ENCODE data around the gene GPC6. TPM values are rescaled to one million over a fixed set of nuclear protein-coding genes. Genes with fewer than 3 reads are reported as not detected.
A peak's percentile ranks its signal among the peaks of the same experiment; 100 is the strongest.

Gene GPC6
- total RNA-seq, 1 donor from 2014 or later: 63.0 TPM

- no peak overlapping the region for H3K27ac Mint-ChIP-seq (ENCODE audit: unreplicated experiment)
- H3K4me1 Mint-ChIP-seq (ENCODE audit: low read depth, unreplicated experiment): peaks cover 44% of the 10 kb centered on the region
- no peak overlapping the region for H3K4me3 ChIP-seq (ENCODE audit: insufficient read depth, low read depth, low read length)
- DNase-seq (ENCODE audit: low read depth) (no peak), FAIRE-seq (no peak)
- H2AFZ ChIP-seq (ENCODE audit: low read depth, low read length): no peak overlapping the region
- no peak for TF ChIP-seq EZH2 (IDR thresholded peaks at IDR 0.05; ENCODE audit: insufficient read depth, low read length)
- no peak for TF ChIP-seq CTCF (IDR thresholded peaks at IDR 0.05; ENCODE audit: insufficient read depth, low read depth, low read length)
- no peaks in the 10 kb centered on the region for H3K27me3 ChIP-seq (ENCODE audit: insufficient read depth, low read length)
- H3K4me3 Mint-ChIP-seq (ENCODE audit: unreplicated experiment): no peak overlapping the region
- H3K36me3 Mint-ChIP-seq (ENCODE audit: low read depth, unreplicated experiment): no peaks in the 10 kb centered on the region
- no peaks in the 10 kb centered on the region for H3K27me3 Mint-ChIP-seq (ENCODE audit: low read depth, unreplicated experiment)
- no peaks in the 10 kb centered on the region for H3K9me3 ChIP-seq (ENCODE audit: insufficient read depth, low read depth, low read length)
- no peaks in the 10 kb centered on the region for H3K4me1 ChIP-seq (ENCODE audit: insufficient read depth, low read length)
- no peaks in the 10 kb centered on the region for H3K36me3 ChIP-seq (ENCODE audit: insufficient read depth, low read length)
- no peak overlapping the region for H3K4me2 ChIP-seq (ENCODE audit: low read length)
- no peak overlapping the region for H3K27ac ChIP-seq (ENCODE audit: low read depth, low read length)
- no peaks in the 10 kb centered on the region for H3K9me3 Mint-ChIP-seq (ENCODE audit: unreplicated experiment)
- no peaks in the 10 kb centered on the region for H3K79me2 ChIP-seq (ENCODE audit: insufficient read depth, low read length)
- H3K9ac ChIP-seq (ENCODE audit: low read length): no peak overlapping the region
- no peaks in the 10 kb centered on the region for H4K20me1 ChIP-seq (ENCODE audit: insufficient read depth, low read length)
These were observed 832.3 kb downstream of the GPC6 start for GRCh38 chr13:94058821-94059360.

- Histone ChIP-seq H3K4me2 (ENCODE audit: low read length) (peak overlapping the region; percentile 3), H3K9me3 (ENCODE audit: insufficient read depth, low read depth, low read length) (no peaks in the 10 kb centered on the region), H3K27me3 (ENCODE audit: insufficient read depth, low read length) (no peaks in the 10 kb centered on the region), H3K4me1 (ENCODE audit: insufficient read depth, low read length) (peaks cover 9% of the 10 kb centered on the region), H2AFZ (ENCODE audit: low read depth, low read length) (no peak overlapping the region), H3K9ac (ENCODE audit: low read length) (no peak overlapping the region), H3K79me2 (ENCODE audit: insufficient read depth, low read length) (no peaks in the 10 kb centered on the region), H3K4me3 (ENCODE audit: insufficient read depth, low read depth, low read length) (no peak overlapping the region), H4K20me1 (ENCODE audit: insufficient read depth, low read length) (no peaks in the 10 kb centered on the region), H3K36me3 (ENCODE audit: insufficient read depth, low read length) (no peaks in the 10 kb centered on the region), H3K27ac (ENCODE audit: low read depth, low read length) (no peak overlapping the region)
- peak overlapping the region; percentile 60 for H3K27ac Mint-ChIP-seq (ENCODE audit: unreplicated experiment)
- TF ChIP-seq CTCF (IDR thresholded peaks at IDR 0.05; ENCODE audit: insufficient read depth, low read depth, low read length) (no peak), EZH2 (IDR thresholded peaks at IDR 0.05; ENCODE audit: insufficient read depth, low read length) (no peak)
- DNase-seq (ENCODE audit: low read depth) (peak; percentile 70), FAIRE-seq (peak; percentile 80)
- no peaks in the 10 kb centered on the region for H3K27me3 Mint-ChIP-seq (ENCODE audit: low read depth, unreplicated experiment)
- H3K4me1 Mint-ChIP-seq (ENCODE audit: low read depth, unreplicated experiment): peaks cover 62% of the 10 kb centered on the region
- H3K4me3 Mint-ChIP-seq (ENCODE audit: unreplicated experiment): no peak overlapping the region
- no peaks in the 10 kb centered on the region for H3K9me3 Mint-ChIP-seq (ENCODE audit: unreplicated experiment)
- no peaks in the 10 kb centered on the region for H3K36me3 Mint-ChIP-seq (ENCODE audit: low read depth, unreplicated experiment)
These were observed 834.7 kb downstream of the GPC6 start for GRCh38 chr13:94061301-94061700.

- H3K36me3 ChIP-seq (ENCODE audit: insufficient read depth, low read length): no peaks in the 10 kb centered on the region
- no peak overlapping the region for H3K9ac ChIP-seq (ENCODE audit: low read length)
- no peaks in the 10 kb centered on the region for H3K27me3 ChIP-seq (ENCODE audit: insufficient read depth, low read length)
- no peaks in the 10 kb centered on the region for H3K79me2 ChIP-seq (ENCODE audit: insufficient read depth, low read length)
- Mint-ChIP-seq H3K4me1 (ENCODE audit: low read depth, unreplicated experiment) (peaks cover 52% of the 10 kb centered on the region), H3K9me3 (ENCODE audit: unreplicated experiment) (no peaks in the 10 kb centered on the region), H3K4me3 (ENCODE audit: unreplicated experiment) (no peak overlapping the region), H3K36me3 (ENCODE audit: low read depth, unreplicated experiment) (no peaks in the 10 kb centered on the region), H3K27me3 (ENCODE audit: low read depth, unreplicated experiment) (no peaks in the 10 kb centered on the region), H3K27ac (ENCODE audit: unreplicated experiment) (peak overlapping the region; percentile 88)
- DNase-seq (ENCODE audit: low read depth): peak; percentile 56
- H3K4me2 ChIP-seq (ENCODE audit: low read length): peak overlapping the region; percentile 13
- H3K27ac ChIP-seq (ENCODE audit: low read depth, low read length): no peak overlapping the region
- H2AFZ ChIP-seq (ENCODE audit: low read depth, low read length): no peak overlapping the region
- TF ChIP-seq CTCF (IDR thresholded peaks at IDR 0.05; ENCODE audit: insufficient read depth, low read depth, low read length) (no peak), EZH2 (IDR thresholded peaks at IDR 0.05; ENCODE audit: insufficient read depth, low read length) (no peak)
- no peak for FAIRE-seq
- no peaks in the 10 kb centered on the region for H3K9me3 ChIP-seq (ENCODE audit: insufficient read depth, low read depth, low read length)
- H3K4me3 ChIP-seq (ENCODE audit: insufficient read depth, low read depth, low read length): no peak overlapping the region
- H4K20me1 ChIP-seq (ENCODE audit: insufficient read depth, low read length): no peaks in the 10 kb centered on the region
- H3K4me1 ChIP-seq (ENCODE audit: insufficient read depth, low read length): peaks cover 9% of the 10 kb centered on the region
These were observed 836.5 kb downstream of the GPC6 start for GRCh38 chr13:94063096-94063495.

All from astrocyte (in vitro differentiated cells and primary cell).